GM19099 (cell line): ENCODE results near the gene CETP.

Experiments
- POLR2A ChIP-seq: IDR thresholded peaks from 3 replicates; pipeline ENCODE4 v1.6.1; 2011; ENCODE audit warnings: low read depth; ENCODE audit not compliant: insufficient read length; ENCODE audit errors: extremely low read depth

The CETP gene, protein sequence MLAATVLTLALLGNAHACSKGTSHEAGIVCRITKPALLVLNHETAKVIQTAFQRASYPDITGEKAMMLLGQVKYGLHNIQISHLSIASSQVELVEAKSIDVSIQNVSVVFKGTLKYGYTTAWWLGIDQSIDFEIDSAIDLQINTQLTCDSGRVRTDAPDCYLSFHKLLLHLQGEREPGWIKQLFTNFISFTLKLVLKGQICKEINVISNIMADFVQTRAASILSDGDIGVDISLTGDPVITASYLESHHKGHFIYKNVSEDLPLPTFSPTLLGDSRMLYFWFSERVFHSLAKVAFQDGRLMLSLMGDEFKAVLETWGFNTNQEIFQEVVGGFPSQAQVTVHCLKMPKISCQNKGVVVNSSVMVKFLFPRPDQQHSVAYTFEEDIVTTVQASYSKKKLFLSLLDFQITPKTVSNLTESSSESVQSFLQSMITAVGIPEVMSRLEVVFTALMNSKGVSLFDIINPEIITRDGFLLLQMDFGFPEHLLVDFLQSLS

DNA sequence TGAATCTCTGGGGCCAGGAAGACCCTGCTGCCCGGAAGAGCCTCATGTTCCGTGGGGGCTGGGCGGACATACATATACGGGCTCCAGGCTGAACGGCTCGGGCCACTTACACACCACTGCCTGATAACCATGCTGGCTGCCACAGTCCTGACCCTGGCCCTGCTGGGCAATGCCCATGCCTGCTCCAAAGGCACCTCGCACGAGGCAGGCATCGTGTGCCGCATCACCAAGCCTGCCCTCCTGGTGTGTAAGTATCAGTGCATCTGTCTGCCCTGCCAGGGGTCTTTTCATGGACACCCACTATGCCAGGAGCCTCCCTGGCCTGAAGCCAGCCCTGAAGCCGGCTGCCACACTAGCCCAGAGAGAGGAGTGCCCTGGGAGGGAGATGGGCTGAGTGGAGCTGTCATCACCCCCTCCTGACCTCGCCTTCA lies at the start of gene CETP:
Gene CETP (plus strand): TSS at position 100 of the 431 bp plus-strand sequence. CDS start 30 bp downstream, at position 130.
- TF ChIP-seq POLR2A: no peak

DNA sequence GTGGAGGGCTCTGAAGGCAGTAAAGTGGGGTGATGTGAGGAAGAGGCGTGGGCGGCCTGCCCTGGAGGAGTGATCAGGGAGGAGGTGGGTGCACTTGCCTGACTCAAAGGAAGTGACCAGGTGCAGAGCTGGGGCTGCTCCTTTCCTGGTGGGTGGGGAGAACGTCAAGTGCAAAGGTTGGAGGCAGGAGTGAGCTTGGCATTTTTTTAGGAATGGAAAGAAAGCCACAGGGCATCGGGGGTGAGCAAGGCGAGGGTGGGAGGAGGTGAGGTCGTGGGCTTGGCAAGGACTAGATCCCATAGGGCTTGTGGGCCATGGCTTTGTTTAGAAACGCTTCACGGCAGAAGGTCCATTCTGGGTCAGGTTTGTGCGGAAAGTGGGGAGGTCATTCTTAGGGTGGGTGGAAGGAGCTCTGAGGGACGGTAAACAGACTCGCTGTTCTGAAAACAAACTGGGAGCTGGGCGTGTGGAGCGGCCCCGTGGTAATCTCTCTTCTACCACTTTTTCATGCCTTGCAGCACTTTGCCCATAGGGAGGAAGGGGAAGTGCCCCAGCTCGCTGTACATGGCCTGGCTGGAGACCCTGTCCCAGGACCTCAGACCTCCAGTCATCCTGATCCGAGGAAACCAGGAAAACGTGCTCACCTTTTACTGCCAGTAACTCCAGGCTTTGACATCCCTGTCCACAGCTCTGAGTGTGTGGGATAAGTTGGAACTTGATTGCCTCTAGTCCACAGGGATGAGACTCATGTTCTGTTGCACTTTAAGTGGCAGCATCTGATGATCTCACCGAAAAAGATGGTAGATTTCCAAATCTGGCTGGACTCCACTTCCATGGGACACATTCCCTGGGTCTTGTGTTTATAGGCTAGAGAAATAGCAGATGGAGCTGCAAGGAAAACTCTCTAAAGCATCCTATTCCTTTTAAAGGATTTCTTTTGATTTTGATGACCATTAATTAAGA lies 48.7 kb upstream of the CETP start:
- no peak for TF ChIP-seq POLR2A

DNA sequence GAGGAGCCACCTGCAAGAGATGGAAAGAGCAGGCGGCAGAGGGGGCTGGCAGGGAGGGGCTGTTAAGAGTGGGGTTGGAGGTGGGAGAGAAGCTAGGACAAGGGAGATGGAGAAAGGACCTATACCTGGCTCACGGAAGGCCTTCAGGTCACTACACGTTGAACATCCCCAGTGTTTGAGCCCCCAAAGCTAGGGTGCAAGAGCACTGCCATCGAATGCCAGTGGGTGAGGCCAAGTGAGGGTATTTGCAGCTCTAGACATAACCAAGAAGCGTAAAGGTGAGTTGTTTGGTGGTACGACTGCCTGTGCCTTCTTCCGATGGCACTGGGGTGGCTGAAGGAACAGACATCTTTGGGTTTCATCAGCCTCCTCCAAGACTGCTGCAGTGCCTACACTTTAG lies 46.9 kb upstream of the CETP start:
- TF ChIP-seq POLR2A: no peak

DNA sequence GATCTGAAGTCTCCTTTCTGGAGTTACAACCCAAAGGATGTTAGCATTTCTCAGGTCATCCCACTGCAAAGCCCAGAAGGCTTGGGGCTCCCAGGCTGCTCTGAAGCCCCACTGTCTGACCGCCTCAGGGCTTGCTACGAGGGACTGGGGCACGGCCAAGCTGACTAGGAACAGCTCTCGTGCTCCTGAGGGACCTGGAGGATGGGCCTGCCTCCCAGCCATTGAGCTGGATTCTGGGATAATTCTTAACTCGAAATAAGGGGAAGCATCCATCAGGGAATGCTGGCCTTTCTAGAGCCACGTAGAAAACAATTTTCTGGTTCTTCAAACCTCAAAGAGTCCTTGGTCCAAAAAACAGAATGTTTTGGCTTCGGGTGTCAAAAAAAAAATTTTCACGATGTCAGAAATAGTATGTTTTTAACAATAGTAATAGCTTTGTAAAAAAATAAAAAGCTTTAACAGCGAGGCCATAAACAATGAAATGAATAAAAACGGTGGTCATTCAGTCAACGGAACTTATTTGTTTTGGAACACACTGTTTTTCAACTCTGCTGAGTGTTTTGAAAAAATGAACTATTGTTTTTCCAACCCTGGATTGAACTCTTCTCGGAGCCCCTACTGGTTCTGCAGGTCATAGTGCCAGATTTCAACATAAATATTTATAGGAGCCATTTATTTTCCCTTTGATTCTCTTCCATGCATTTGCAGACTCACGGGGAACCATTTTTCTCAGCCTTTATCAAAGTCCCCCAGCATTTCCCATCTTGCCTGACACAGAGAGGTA lies 46.2 kb upstream of the CETP start:
- TF ChIP-seq POLR2A: no peak

DNA sequence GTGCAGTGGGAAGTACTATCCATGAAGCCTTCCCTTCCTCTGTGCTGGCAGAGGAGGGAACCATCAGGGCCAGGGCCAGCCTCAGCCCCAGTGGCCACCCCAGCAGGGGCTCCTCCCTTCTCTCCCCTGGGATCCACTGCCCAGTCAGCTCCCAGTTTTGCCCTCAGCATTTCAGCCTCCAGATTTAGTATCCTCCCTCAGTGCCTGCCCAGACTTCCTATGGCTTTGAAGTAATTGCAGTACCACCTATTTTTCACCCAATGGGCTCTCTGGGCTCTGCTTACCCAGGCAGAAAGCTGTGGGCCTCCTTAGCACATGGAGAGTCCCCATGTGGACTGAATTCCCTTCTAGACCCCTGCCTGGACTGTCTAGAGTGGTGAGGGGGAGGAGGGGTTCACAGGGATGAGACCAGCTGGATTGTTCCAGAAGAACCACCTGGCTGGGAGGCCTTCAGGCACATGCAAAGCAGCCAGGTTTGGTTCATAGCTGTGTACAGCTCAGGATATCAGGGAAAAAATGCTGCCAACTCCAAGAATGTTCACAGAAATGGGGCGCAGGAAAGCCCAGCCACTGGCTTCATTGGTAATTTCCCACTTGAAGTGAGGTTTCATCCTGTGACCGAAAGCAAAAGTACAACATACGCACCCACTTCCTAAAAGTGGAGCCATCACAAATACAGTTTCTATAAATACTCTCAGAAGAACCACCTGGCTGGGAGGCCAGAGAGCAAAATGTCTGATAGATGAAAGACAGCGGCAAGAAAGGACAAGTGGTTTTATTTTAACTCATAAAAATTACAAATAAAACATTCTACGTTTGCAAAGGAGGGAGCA lies 45.0 kb upstream of the CETP start:
- TF ChIP-seq POLR2A: peak; percentile 36

DNA sequence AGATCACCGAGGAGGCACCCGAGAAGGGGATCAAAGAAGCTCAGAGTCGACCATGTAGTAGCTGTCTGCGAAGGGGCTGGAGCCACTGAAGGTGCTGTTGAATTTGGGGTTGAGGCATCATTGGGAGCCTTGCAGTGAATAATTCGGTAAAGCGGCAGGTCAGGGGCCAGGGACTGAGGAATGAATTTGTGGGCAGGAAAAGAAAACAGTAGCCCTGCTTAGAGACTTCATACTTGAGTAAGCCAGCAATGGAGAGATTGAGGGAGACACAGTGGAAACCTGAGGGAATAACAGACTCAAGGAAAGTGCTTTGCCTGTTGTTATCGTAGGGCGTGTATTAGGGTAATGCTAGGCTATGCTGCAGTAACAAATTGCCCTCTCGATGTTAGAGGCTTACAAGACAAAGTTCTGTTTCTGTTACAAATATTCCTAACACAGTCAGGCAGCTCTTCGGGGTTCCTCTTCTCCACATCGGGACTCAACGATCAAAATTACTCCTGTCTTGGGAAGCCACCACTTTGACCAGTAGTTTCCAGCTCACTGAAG lies 43.2 kb upstream of the CETP start:
- TF ChIP-seq POLR2A: no peak

DNA sequence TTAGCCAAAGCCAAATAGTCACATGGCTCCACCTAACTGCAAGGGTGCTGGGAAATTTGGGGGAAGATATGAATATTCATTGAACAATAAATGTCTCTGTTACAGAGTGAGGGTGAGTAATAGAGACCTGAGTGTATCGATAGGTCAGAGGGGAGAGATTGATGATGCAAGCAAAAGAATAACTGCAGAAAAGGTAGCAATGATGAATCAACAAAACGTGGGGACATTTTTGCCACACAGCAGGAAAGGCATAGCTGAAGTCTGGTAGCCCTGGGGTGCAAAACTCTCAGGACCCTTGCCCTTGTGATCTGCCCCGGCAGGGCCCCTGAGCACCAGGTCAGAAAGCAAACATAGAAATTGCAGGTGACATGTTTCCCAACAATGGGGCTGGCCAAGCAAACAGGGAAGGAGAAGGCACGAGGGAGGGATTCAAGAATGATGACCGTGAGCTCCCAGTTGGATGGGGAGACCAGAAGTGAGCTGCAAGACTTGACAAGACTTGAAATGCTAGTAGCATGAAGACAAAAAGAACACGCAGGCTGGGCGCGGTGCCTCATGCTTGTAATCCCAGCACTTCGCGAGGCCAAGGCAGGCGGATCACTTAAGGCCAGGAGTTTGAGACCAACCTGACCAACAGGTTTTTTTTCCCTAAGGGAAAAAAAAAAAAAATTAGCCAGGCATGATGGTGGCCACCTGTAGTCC lies 42.5 kb upstream of the CETP start:
- no peak for TF ChIP-seq POLR2A

DNA sequence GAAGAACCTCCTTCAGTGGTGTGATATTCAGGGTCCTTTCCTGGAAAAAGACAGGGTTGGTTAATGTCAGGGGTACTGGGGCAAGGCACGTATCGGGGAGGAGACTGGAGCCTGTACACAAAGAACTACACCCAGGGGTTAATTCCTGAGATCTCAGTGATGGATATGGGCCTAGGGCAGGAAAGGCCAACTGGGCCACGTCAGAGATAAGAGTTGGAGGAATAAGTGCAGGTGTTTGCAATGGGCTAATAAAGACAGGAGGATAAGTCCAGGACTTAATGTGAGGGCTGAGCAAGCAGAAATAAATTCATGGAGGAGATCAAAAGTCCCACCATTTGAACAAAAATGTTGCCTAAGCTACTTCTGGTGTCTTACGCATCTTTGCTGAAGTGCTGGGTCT lies 40.2 kb upstream of the CETP start:
- no peak for TF ChIP-seq POLR2A

DNA sequence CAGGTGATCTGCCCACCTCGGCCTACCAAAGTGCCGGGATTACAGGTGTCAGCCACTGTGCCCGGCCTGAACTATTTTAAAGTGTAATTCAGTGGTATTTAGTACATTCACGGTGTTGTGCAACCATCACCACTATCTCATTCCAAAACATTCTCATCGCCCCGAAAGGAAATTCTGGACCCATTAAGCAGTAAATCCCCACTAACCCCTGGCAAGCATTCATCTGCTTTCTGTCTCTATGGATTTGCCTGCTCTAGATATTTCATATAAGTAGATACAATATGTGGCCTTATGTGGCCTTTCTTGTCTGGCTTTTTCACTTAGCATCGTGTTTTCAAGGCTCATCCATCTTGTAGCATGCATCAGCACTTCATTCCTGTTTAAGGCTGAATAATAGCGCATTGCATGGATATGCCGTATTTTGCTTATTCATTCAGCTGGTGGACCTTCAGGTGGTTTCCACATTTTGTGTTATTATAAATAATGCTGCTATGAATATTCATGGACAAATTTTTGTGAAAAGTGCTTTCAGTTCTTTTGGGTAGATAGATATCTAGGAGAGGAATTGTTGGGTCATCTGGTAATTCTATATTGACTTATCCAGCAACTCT lies 38.2 kb upstream of the CETP start:
- TF ChIP-seq POLR2A: no peak

DNA sequence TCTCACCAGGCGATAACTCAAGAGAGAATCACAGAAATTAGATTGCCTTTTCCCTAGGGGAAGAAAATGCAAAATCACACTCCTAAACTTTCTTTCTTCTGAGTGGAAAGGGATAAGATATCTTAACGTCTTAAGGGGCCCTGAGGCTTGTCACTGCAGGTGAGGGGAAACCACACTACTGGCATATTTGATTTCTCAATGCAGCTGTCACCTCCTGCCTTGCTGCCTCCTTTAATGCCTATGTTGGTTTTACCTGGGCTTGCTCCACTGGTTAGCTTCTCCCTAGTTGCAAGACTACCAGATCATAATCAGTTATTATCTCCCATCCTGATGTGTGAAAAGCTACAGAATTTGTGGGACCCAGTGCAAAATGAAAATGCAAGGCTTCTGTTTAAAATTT lies 34.3 kb upstream of the CETP start:
- no peak for TF ChIP-seq POLR2A

DNA sequence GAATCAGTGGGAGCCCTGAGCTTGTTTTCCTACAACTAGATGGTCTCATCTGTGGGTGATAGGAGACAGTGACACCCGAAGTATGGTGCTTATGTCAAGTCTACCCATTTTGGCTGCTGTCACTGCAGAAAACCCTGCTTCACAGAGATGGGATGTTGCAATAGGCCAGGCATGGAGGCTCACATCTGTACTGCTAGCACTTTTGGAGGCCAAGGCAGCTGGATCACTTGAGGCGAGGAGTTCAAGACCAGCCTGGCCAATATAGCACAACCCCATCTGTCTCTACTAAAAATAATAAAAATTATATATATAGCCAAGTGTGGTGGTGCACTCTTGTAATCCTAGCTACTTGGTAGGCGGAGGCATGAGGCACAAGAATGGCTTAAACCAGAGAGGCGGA lies 32.1 kb upstream of the CETP start:
- no peak for TF ChIP-seq POLR2A

DNA sequence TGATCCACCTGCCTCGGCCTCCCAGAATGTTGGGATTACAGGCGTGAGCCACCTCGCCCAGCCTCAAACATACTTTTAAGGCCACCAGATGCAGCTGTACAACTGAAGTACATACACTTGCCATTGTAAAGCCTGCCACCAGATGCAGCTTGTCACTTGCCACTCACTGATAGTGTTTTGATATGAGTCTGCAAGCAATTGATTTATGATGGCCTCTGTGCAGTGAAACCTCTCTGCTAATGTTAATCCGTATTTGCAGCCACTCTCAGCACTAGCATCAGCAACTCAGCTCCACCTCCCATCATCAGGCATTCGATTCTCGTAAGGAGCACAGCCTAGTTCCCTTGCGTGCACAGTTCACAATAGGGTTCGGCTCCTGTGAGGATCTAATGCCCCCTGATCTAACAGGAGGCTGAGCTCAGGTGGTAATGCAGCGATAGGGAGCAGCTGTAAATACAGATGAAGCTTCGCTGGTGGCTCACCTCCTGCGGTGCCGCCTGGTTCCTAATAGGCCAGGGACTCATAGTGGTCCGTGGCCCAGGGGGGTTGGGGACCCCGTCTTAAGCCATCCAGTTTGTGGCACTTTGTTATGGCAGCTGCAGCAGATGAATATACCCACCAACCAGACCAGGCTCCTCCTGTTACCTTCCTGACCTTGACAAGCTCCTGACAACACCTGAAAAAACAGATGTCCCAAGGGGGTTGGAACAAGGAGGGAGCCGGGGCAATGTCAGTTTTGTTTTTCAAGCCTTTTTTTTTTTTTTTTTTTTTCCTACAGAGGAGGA lies 31.1 kb upstream of the CETP start:
- TF ChIP-seq POLR2A: no peak
